AG10803 (cell line): ENCODE measurements around the gene CDC42BPB.

Source experiments
- DNase-seq: peaks from one replicate; pipeline ENCODE4 v3.0.0; 2010; ENCODE audit warnings: low read depth
- H3K4me3 ChIP-seq: 2 replicates; pipeline ENCODE4 v1.5.1; 2011; ENCODE audit warnings: mild to moderate bottlenecking, low read length, control low read depth
- TF ChIP-seq, protein P1 (sequence below): conservative IDR thresholded peaks from 2 replicates; pipeline ENCODE4 v1.5.1; 2011; ENCODE audit warnings: mild to moderate bottlenecking, low read length, control low read depth, inconsistent platforms

CDC42BPB gene

DNA sequence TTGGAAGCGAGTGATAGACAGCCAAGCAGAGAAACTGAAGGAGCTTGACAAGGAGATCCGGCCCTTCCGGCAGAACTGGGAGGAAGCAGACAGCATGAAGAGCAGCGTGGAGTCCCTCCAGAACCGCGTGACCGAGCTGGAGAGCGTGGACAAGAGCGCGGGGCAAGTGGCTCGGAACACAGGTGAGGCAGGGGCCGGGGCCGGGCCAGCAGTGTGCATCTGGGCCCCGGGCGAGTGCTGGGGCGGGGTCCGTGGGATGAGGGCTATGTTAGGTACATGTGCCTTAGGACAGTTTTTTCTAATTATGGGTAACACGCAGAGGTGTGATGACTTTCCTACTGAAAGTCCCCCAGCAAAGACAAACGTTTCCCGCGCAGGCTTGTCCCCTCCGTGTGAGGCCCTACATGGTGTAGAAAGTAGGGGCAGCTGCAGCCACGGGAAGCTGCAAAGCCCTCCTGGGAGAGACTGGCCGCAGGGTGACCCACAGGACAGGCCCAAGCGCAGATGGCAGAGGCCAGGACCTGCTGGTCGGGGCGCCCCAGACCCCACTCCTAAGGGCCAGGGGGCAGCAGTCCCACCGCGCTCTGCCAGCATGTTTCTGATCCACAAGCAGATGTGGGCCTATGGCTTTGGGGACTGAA lies 154.0 kb downstream of the CDC42BPB start:
- TF ChIP-seq, protein P1, sequence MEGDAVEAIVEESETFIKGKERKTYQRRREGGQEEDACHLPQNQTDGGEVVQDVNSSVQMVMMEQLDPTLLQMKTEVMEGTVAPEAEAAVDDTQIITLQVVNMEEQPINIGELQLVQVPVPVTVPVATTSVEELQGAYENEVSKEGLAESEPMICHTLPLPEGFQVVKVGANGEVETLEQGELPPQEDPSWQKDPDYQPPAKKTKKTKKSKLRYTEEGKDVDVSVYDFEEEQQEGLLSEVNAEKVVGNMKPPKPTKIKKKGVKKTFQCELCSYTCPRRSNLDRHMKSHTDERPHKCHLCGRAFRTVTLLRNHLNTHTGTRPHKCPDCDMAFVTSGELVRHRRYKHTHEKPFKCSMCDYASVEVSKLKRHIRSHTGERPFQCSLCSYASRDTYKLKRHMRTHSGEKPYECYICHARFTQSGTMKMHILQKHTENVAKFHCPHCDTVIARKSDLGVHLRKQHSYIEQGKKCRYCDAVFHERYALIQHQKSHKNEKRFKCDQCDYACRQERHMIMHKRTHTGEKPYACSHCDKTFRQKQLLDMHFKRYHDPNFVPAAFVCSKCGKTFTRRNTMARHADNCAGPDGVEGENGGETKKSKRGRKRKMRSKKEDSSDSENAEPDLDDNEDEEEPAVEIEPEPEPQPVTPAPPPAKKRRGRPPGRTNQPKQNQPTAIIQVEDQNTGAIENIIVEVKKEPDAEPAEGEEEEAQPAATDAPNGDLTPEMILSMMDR, result no peak
- DNase-seq, result no peak
- H3K4me3 ChIP-seq, result no peak overlapping the region

GRCh38 chr14:102902523-102903247 lies 154.7 kb downstream of the CDC42BPB start:
- H3K4me3 ChIP-seq, result no peak overlapping the region
- no peak for DNase-seq
- TF ChIP-seq, protein P1, result no peak

DNA sequence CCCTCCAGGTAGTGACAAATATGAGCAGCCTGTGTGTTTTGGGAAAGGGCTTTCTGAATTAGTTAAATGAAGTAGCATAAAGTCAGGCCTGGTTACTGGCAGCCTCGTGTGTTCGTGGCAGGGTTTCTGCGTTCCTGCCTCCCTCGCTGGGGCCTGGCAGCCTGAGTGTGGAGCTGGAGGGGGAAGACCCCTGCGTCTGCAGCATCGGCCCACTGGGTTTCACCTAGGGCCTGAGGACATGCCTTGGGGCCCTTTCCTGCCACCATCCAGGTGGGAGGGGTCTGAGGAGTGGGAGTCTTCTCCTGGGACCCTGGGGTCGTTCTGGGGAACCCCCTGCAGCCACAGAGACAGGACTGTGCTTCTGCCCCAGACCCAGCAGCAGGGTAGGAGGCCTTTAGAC lies 155.3 kb downstream of the CDC42BPB start:
- H3K4me3 ChIP-seq, result no peak overlapping the region
- no peak for DNase-seq

GRCh38 chr14:102901633-102902032 lies 155.7 kb downstream of the CDC42BPB start:
- DNase-seq, result no peak
- H3K4me3 ChIP-seq, result no peak overlapping the region
- TF ChIP-seq, protein P1, result no peak

More for the DNA sequence above, 155.3 kb downstream of the CDC42BPB start:
- TF ChIP-seq, protein P1, result no peak

DNA sequence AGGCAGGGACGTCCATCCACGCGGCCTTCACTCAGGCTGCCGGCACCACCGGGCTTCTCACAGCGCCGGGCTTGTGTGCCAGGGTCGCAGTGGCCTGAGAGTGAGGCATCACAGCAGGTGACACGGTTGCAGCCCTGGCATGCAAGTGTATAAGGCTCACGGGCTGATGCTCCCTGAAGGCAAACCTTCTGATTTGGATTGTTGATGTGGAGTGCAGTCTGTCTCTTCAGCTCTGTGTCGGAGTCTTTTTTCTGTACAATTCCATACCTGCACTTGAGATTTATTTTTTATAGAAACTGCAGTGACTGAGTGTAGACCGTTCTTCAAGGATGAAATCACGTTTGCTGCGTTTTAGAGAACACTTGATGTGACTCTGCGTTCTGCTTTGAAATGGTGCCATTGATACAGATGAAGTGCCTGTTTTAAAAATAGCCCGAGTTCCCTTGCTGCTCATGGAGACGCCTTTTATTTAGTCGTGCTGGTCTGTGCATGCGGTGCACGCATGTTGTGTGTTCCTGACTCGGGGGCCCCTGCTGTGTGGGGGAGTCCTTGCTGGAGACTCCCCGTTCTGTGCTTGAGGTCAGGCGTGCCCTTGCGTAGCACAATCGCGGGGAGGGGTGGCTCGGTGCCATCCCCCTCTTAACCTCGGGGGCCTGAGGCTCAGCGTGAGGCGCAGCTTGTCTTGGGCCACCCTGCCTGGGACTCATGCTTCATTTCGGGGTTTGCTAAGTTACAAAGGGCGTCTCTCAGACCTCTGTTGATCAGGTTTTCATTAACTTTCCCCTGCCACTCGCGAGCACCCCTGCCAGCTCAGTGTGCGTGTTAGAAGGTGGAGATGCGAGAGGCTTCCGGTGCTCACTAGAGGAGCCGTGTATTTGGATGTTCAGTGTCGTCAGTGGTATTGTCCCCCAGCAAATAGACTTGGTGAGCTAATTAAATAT lies 156.4 kb downstream of the CDC42BPB start:
- no peak for DNase-seq

DNA sequence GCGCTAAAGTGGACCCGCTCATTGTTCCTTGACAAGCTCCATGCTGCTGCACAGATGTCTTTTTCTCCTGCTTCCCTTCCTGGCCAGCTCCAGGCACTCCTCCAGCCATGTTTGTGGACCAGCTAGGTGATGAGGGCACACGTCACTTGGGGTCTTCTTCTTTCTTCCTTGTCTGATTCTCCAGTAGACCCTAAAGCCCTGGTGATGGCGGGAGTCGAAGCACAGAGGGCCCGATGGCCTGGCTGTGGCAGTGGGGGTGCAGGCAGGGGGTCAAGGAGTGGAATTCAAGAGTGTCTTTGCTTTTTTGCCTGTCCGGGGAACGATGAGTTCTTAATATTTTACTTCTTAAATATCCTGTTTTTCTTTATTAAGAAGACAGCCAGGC lies 157.8 kb downstream of the CDC42BPB start:
- TF ChIP-seq, protein P1, result no peak
- no peak for DNase-seq
- no peak overlapping the region for H3K4me3 ChIP-seq

More for the DNA sequence above, 156.4 kb downstream of the CDC42BPB start:
- TF ChIP-seq, protein P1, result no peak
- no peak overlapping the region for H3K4me3 ChIP-seq
